Muscle of arm (tissue), 12 donors: ENCODE measurements around the gene CDHR1. TPM values are rescaled to one million over a fixed set of nuclear protein-coding genes. Genes with fewer than 3 reads are reported as not detected.
"Not testable (repeated sequence)": the region's sequence is repeated elsewhere in the genome, so short reads cannot be mapped to it uniquely, and the experiment has no call there.

Experiments used
- DNase-seq: peaks from one replicate; pipeline ENCODE4 v3.0.0-alpha.2; 2013
- polyA plus RNA-seq, 12 donors: library from polyadenylated mRNA; unstranded; fragments of 120-200 nt; gene quantifications; one replicate each; pipeline ENCODE4 v1.2.1, GENCODE V29; 2013; ENCODE audit not compliant: insufficient read length in 12 of 12

CDHR1 gene
- polyA plus RNA-seq, 12 donors, result 0.53 to 1.6 (median 0.85) TPM; not detected in 2

GRCh38 chr10:84173501-84173929 lies 20.8 kb upstream of the CDHR1 start, which contains the start of gene GPR15LG:
TSS of gene GPR15LG (plus strand) at chr10:84173801. CDS start at chr10:84173852, 51 bp downstream.
- DNase-seq, result no peak

GRCh38 chr10:84175436-84175835 lies 18.9 kb upstream of the CDHR1 start:
- no peak for DNase-seq

- DNase-seq, result no peak
These were observed 18.0 kb upstream of the CDHR1 start for GRCh38 chr10:84176351-84176750.

GRCh38 chr10:84176836-84177474 lies 17.4 kb upstream of the CDHR1 start:
- no peak for DNase-seq

- DNase-seq, result no peak
These were observed 16.7 kb upstream of the CDHR1 start for GRCh38 chr10:84177541-84178141.

- no peak for DNase-seq
These were observed 16.2 kb upstream of the CDHR1 start for GRCh38 chr10:84178160-84178609.

- no peak for DNase-seq
These were observed 15.2 kb upstream of the CDHR1 start for GRCh38 chr10:84179059-84179710.

GRCh38 chr10:84180386-84180785 lies 14.0 kb upstream of the CDHR1 start:
- not testable (repeated sequence) for DNase-seq

GRCh38 chr10:84181631-84182030 lies 12.7 kb upstream of the CDHR1 start:
- no peak for DNase-seq

GRCh38 chr10:84184517-84184916 lies 9.8 kb upstream of the CDHR1 start:
- no peak for DNase-seq

- no peak for DNase-seq
These were observed 8.7 kb upstream of the CDHR1 start for GRCh38 chr10:84185526-84186175.

GRCh38 chr10:84188815-84189214 lies 5.5 kb upstream of the CDHR1 start:
- DNase-seq, result no peak

GRCh38 chr10:84190621-84191020 lies 3.7 kb upstream of the CDHR1 start:
- no peak for DNase-seq

- no peak for DNase-seq
These were observed 3.2 kb upstream of the CDHR1 start for GRCh38 chr10:84191106-84191505.

GRCh38 chr10:84193327-84193726 lies 1.0 kb upstream of the CDHR1 start:
- no peak for DNase-seq

- DNase-seq, result no peak
These were observed 402 bp upstream of the CDHR1 start for GRCh38 chr10:84193846-84194423.

- DNase-seq, result no peak
These were observed 900 bp downstream of the CDHR1 start for GRCh38 chr10:84195044-84195830.

- no peak for DNase-seq
These were observed 1.7 kb downstream of the CDHR1 start for GRCh38 chr10:84196083-84196482.

- no peak for DNase-seq
These were observed 2.6 kb downstream of the CDHR1 start for GRCh38 chr10:84196941-84197340.

GRCh38 chr10:84197643-84198042 lies 3.3 kb downstream of the CDHR1 start:
- no peak for DNase-seq

GRCh38 chr10:84198206-84198915 lies 4.0 kb downstream of the CDHR1 start:
- DNase-seq, result no peak
